Stomach (tissue), 4 donors: ENCODE data around the gene TYRO3.

Experiments
- EP300 ChIP-seq: sonication (generic); formaldehyde crosslinking; IDR thresholded peaks from one replicate; pipeline ENCODE4 v1.6.1; 2017; ENCODE audit warnings: antibody characterized with exemption
- POLR2A ChIP-seq, 4 donors: fragments of 450-650 bp; IDR thresholded peaks; one replicate each; pipeline ENCODE4 v1.6.1; 2016; ENCODE audit warnings: antibody characterized with exemption in 4 of 4, control low read depth in 2 of 4, mild to moderate bottlenecking in 1 of 4, moderate library complexity in 1 of 4
- POLR2AphosphoS5 ChIP-seq, 3 donors: sonication (generic); formaldehyde crosslinking; IDR thresholded peaks; one replicate each; pipeline ENCODE4 v1.6.1; 2016; ENCODE audit warnings: antibody characterized with exemption in 3 of 3
- TF ChIP-seq, protein P1 (sequence below), 7 experiments: fragments of 450-650 bp in 4 of 7; fragments of 200-600 bp in 3 of 7; sonication (generic) in 3 of 7; IDR thresholded peaks; one replicate each; pipeline ENCODE4 v1.5.1; 2016 to 2019; ENCODE audit warnings: antibody characterized with exemption in 7 of 7, control low read depth in 2 of 7, mild to moderate bottlenecking in 1 of 7

DNA sequence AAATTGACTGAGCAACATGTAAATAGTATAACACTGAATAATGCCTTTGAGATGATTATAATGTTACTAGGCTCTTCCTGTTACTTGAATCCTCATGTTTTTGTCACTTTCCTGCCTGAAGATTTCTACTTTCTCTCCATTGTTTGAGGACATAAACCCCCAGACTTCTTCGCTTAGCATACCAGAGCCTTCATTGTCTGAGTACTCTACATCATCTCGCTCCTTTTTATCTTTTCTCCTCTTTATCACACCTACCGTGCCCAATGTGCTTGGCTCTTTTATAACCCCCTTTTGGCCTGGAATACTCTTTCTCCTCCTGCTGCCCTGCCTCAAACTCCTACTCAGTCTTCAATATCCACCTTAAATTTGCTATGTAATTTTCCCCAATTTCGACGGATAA, 70.9 kb downstream of the TYRO3 start:
- TF ChIP-seq, protein P1, sequence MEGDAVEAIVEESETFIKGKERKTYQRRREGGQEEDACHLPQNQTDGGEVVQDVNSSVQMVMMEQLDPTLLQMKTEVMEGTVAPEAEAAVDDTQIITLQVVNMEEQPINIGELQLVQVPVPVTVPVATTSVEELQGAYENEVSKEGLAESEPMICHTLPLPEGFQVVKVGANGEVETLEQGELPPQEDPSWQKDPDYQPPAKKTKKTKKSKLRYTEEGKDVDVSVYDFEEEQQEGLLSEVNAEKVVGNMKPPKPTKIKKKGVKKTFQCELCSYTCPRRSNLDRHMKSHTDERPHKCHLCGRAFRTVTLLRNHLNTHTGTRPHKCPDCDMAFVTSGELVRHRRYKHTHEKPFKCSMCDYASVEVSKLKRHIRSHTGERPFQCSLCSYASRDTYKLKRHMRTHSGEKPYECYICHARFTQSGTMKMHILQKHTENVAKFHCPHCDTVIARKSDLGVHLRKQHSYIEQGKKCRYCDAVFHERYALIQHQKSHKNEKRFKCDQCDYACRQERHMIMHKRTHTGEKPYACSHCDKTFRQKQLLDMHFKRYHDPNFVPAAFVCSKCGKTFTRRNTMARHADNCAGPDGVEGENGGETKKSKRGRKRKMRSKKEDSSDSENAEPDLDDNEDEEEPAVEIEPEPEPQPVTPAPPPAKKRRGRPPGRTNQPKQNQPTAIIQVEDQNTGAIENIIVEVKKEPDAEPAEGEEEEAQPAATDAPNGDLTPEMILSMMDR (IDR thresholded peaks at IDR 0.05) = no peak
- TF ChIP-seq POLR2A (IDR thresholded peaks at IDR 0.05) (no peak), POLR2AphosphoS5 (IDR thresholded peaks at IDR 0.05) (no peak), EP300 (no peak)
